Mesendoderm (in vitro differentiated cells): ENCODE results near the gene CAPN12. TPM values are rescaled to one million over a fixed set of nuclear protein-coding genes. Genes with fewer than 3 reads are reported as not detected.
"Not testable (repeated sequence)": the region's sequence is repeated elsewhere in the genome, so short reads cannot be mapped to it uniquely, and the experiment has no call there.

Experiments
- DNase-seq: peaks from one replicate; pipeline ENCODE4 v3.0.0; 2013
- H2AK5ac ChIP-seq: 2 replicates; pipeline ENCODE4 v1.6.1; 2013; ENCODE audit warnings: low read length, inconsistent platforms
- H2BK120ac ChIP-seq: 2 replicates; pipeline ENCODE4 v1.6.1; 2013; ENCODE audit warnings: low read depth, mild to moderate bottlenecking, low read length, moderate library complexity, mixed read lengths
- H2BK15ac ChIP-seq: replicated peaks from 2 replicates; pipeline ENCODE4 v1.6.1; 2013; ENCODE audit warnings: low read depth, mild to moderate bottlenecking, moderate library complexity
- H2BK5ac ChIP-seq: 2 replicates; pipeline ENCODE4 v1.6.1; 2013; ENCODE audit warnings: low read length, inconsistent platforms
- H3K18ac ChIP-seq: 2 replicates; pipeline ENCODE4 v1.6.1; 2013; ENCODE audit warnings: mild to moderate bottlenecking, low read length, mixed read lengths
- H3K23ac ChIP-seq: one replicate; pipeline ENCODE4 v1.6.1; 2013; ENCODE audit warnings: low read length
- H3K27ac ChIP-seq: 2 replicates; pipeline ENCODE4 v1.5.1; 2013; ENCODE audit warnings: low read depth, mild to moderate bottlenecking, inconsistent platforms, low read length, moderate library complexity
- H3K27me3 ChIP-seq: 2 replicates; pipeline ENCODE4 v1.6.1; 2013; ENCODE audit warnings: low read length, control low read depth, mild to moderate bottlenecking, inconsistent platforms; ENCODE audit not compliant: insufficient read depth, poor library complexity
- H3K36me3 ChIP-seq: 2 replicates; pipeline ENCODE4 v1.6.1; 2013; ENCODE audit warnings: low read length, inconsistent platforms; ENCODE audit not compliant: control insufficient read depth, insufficient read depth
- H3K4ac ChIP-seq: one replicate; pipeline ENCODE4 v1.6.1; 2013; ENCODE audit warnings: low read depth, mild to moderate bottlenecking, low read length, moderate library complexity
- H3K4me1 ChIP-seq: 2 replicates; pipeline ENCODE4 v1.6.1; 2013; ENCODE audit warnings: low read depth, low read length, inconsistent platforms; ENCODE audit not compliant: control insufficient read depth
- H3K4me2 ChIP-seq: 2 replicates; pipeline ENCODE4 v1.6.1; 2013; ENCODE audit warnings: low read length
- H3K4me3 ChIP-seq: 2 replicates; pipeline ENCODE4 v1.5.1; 2013; ENCODE audit warnings: mild to moderate bottlenecking, low read length
- H3K56ac ChIP-seq: one replicate; pipeline ENCODE4 v1.6.1; 2013; ENCODE audit warnings: low read length
- H3K79me1 ChIP-seq: 2 replicates; pipeline ENCODE4 v1.6.1; 2013; ENCODE audit warnings: low read length, inconsistent platforms
- H3K79me2 ChIP-seq: 2 replicates; pipeline ENCODE4 v1.6.1; 2013; ENCODE audit warnings: mild to moderate bottlenecking, low read length; ENCODE audit not compliant: control insufficient read depth, insufficient read depth
- H3K9ac ChIP-seq: 2 replicates; pipeline ENCODE4 v1.6.1; 2013; ENCODE audit warnings: low read length, inconsistent platforms
- H4K5ac ChIP-seq: one replicate; pipeline ENCODE4 v1.6.1; 2013; ENCODE audit warnings: low read length
- H4K8ac ChIP-seq: one replicate; pipeline ENCODE4 v1.6.1; 2013; ENCODE audit warnings: low read depth, mild to moderate bottlenecking, control low read depth, low read length, moderate library complexity
- WGBS: extraction: QIAGEN DNeasy Blood & Tissue Kit; methylation state at CpG from one replicate; pipeline ENCODE4 v1.1.7; 2013; ENCODE audit warnings: low lambda C conversion rate, missing lambda C conversion rate; ENCODE audit not compliant: insufficient coverage; ENCODE audit errors: extremely low coverage; 5-methylcytosine and 5-hydroxymethylcytosine counted together
- polyA plus RNA-seq, 2 experiments: library from polyadenylated mRNA; stranded (reverse); fragments of 200-250 nt; gene quantifications; one replicate each; pipeline ENCODE4 v1.2.3, GENCODE V29; 2013

Gene CAPN12, protein sequence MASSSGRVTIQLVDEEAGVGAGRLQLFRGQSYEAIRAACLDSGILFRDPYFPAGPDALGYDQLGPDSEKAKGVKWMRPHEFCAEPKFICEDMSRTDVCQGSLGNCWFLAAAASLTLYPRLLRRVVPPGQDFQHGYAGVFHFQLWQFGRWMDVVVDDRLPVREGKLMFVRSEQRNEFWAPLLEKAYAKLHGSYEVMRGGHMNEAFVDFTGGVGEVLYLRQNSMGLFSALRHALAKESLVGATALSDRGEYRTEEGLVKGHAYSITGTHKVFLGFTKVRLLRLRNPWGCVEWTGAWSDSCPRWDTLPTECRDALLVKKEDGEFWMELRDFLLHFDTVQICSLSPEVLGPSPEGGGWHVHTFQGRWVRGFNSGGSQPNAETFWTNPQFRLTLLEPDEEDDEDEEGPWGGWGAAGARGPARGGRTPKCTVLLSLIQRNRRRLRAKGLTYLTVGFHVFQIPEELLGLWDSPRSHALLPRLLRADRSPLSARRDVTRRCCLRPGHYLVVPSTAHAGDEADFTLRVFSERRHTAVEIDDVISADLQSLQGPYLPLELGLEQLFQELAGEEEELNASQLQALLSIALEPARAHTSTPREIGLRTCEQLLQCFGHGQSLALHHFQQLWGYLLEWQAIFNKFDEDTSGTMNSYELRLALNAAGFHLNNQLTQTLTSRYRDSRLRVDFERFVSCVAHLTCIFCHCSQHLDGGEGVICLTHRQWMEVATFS
- polyA plus RNA-seq (2013, experiment 1 of 2), result 6.6 TPM
- 6.5 TPM for polyA plus RNA-seq (2013, experiment 2 of 2)

DNA sequence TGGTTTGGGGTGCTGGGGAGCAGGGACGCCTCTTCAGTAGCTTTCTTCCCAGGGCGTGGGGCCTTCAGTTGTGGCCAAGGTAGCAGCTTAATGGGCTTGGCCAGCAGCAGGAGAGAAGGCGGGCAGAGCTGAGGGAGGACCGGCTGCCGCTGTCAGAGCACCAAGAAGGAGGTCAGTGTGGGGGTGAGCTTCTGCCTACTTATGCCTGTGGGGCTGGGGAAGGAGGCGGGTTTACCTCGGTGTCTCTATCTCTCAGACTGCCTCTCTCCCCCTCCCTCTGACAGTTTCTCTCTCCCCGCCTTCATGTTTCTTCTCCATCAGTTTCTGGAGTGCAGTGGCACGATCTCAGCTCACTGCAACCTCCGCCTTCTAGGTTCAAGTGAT, at the start of gene CAPN12:
Gene CAPN12 (minus strand): TSS at position 177 of the 384 bp plus-strand sequence. CDS start 309 bp downstream, outside the sequence.
- no peak within 1 kb of the TSS for H2BK120ac ChIP-seq
- no peaks in the 10 kb centered on the region for H3K4me1 ChIP-seq
- H2BK15ac ChIP-seq, result no peak within 1 kb of the TSS
- H2BK5ac ChIP-seq, result no peak within 1 kb of the TSS
- H4K5ac ChIP-seq, result no peak within 1 kb of the TSS
- H3K4me2 ChIP-seq, result no peak within 1 kb of the TSS
- no peak within 1 kb of the TSS for H3K4ac ChIP-seq
- no peaks in the 10 kb centered on the region for H3K79me2 ChIP-seq
- H3K23ac ChIP-seq, result no peak within 1 kb of the TSS
- H3K27ac ChIP-seq, result no peak within 1 kb of the TSS
- no peak within 1 kb of the TSS for H3K4me3 ChIP-seq
- H3K36me3 ChIP-seq, result no peaks in the 10 kb centered on the region
- H4K8ac ChIP-seq, result no peak within 1 kb of the TSS
- H3K27me3 ChIP-seq, result no peaks in the 10 kb centered on the region
- no peaks in the 10 kb centered on the region for H3K79me1 ChIP-seq
- no peak for DNase-seq
- no peak within 1 kb of the TSS for H3K18ac ChIP-seq
- no peak within 1 kb of the TSS for H3K56ac ChIP-seq
- no peak within 1 kb of the TSS for H3K9ac ChIP-seq
- WGBS, result no CpG with 5 or more reads among the region's 10 CpGs
- H2AK5ac ChIP-seq, result no peak within 1 kb of the TSS

DNA sequence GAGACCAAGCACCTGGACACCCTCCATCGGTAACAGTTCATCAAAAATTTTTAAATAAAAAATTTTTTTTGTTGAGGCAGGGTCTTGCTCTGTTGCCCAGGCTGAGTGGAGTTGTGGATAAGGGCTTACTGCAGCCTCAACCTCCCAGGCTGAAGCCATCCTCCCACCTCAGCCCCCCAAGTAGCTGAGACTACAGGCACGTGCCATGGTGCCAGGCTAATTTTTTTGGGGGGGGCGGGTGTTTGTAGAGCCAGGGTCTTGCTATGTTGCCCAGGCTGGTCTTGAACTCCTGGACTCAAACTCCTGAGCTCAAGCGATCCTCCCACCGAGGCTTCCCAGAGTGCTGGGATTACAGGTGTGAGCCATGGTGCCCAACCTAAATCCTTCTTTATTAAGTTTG, 49.4 kb upstream of the CAPN12 start:
- Histone ChIP-seq H3K79me1 (no peaks in the 10 kb centered on the region), H3K4me1 (no peaks in the 10 kb centered on the region), H2BK15ac (no peak overlapping the region), H2BK120ac (no peak overlapping the region), H3K4ac (no peak overlapping the region), H2BK5ac (no peak overlapping the region), H3K56ac (no peak overlapping the region), H3K4me3 (no peak overlapping the region), H3K9ac (no peak overlapping the region), H3K4me2 (no peak overlapping the region), H3K23ac (no peak overlapping the region), H3K36me3 (no peaks in the 10 kb centered on the region), H4K8ac (no peak overlapping the region), H3K18ac (no peak overlapping the region), H2AK5ac (no peak overlapping the region), H3K27me3 (no peaks in the 10 kb centered on the region), H3K79me2 (no peaks in the 10 kb centered on the region), H4K5ac (no peak overlapping the region), H3K27ac (no peak overlapping the region)
- WGBS, result no CpG with 5 or more reads among the region's 5 CpGs
- no peak for DNase-seq

DNA sequence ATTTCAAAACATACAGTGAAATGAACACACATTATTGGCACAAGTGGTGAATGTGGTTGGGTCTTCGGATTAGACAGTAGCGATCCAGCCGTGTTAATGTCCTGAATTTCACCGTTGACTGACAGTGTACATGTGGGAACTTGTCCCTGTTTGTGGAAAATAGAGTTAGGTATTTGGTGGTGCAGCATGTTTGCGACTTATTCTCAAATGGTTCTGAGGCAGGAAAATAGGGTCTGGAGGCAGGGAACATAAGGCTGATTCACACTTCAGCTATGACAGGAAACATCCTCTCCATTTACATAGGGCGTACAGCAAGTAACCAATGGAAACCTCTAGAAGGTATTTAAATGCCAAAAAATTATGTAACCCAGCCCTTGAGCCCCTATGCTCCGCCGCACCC, 48.9 kb upstream of the CAPN12 start:
- WGBS, result no CpG with 5 or more reads among the region's 8 CpGs
- no peak overlapping the region for H2AK5ac ChIP-seq
- no peak overlapping the region for H3K4me3 ChIP-seq
- H2BK5ac ChIP-seq, result no peak overlapping the region
- no peak for DNase-seq
- no peaks in the 10 kb centered on the region for H3K79me2 ChIP-seq
- no peak overlapping the region for H3K27ac ChIP-seq
- H3K4me2 ChIP-seq, result no peak overlapping the region
- no peak overlapping the region for H4K5ac ChIP-seq
- H3K23ac ChIP-seq, result no peak overlapping the region
- H3K79me1 ChIP-seq, result no peaks in the 10 kb centered on the region
- no peaks in the 10 kb centered on the region for H3K36me3 ChIP-seq
- H3K9ac ChIP-seq, result no peak overlapping the region
- no peak overlapping the region for H3K4ac ChIP-seq
- H3K18ac ChIP-seq, result no peak overlapping the region
- no peak overlapping the region for H2BK120ac ChIP-seq
- no peaks in the 10 kb centered on the region for H3K4me1 ChIP-seq
- no peak overlapping the region for H2BK15ac ChIP-seq
- no peak overlapping the region for H4K8ac ChIP-seq
- H3K27me3 ChIP-seq, result no peaks in the 10 kb centered on the region
- H3K56ac ChIP-seq, result no peak overlapping the region

DNA sequence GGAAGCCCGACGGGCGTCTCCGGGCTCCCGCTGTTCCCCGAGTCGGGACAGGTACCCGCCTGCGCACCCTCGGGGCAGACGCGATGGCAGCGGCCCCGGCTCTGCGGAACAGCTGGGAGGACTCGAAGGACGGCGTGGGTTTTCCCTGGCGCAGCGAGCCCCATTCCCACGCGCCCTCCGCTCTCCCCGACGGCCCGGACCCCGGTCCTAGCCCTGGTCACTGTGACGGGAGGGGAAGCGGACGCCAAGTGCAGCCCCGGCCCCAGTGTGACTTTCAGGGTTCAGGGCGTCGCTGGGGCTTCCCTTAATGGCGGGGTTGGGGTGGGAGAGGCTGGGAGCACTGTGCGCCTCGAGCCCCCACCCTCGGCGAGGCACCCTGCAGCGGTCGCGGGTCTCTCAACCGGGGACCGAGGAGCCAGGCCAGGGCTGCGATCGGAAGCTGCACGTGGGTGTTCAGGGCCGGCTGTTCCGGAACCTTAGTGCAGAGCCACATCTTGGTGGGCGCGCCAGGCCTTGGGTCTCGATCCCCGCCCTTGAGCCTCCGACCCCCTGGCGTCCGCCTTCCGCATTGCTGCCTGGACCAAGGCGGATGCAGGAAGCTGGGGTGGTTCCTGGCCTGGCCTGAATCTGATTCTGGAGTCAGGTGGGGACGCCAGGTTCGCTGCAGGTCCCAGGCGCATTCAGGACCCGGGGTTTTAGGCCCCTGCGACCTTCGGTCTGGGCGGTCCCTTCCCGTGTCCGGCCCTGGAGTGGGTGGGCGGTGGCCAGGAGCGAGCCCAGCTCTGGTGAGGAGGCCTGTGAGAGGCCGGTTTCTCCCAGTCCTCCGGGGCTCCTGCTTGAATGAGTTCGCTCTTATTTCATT, 48.2 kb upstream of the CAPN12 start:
- no peak overlapping the region for H2AK5ac ChIP-seq
- H3K56ac ChIP-seq, result no peak overlapping the region
- no peak overlapping the region for H3K23ac ChIP-seq
- H3K4me3 ChIP-seq, result no peak overlapping the region
- H3K27ac ChIP-seq, result no peak overlapping the region
- H3K4me1 ChIP-seq, result no peaks in the 10 kb centered on the region
- no peaks in the 10 kb centered on the region for H3K79me2 ChIP-seq
- H3K79me1 ChIP-seq, result no peaks in the 10 kb centered on the region
- H3K4me2 ChIP-seq, result no peak overlapping the region
- H3K36me3 ChIP-seq, result no peaks in the 10 kb centered on the region
- WGBS, result no CpG with 5 or more reads among the region's 71 CpGs
- no peak overlapping the region for H2BK120ac ChIP-seq
- no peak overlapping the region for H3K9ac ChIP-seq
- no peak overlapping the region for H2BK15ac ChIP-seq
- H4K5ac ChIP-seq, result no peak overlapping the region
- no peak overlapping the region for H3K18ac ChIP-seq
- no peak overlapping the region for H3K4ac ChIP-seq
- H4K8ac ChIP-seq, result no peak overlapping the region
- no peak overlapping the region for H2BK5ac ChIP-seq
- peak; percentile 21 for DNase-seq
- H3K27me3 ChIP-seq, result no peaks in the 10 kb centered on the region

DNA sequence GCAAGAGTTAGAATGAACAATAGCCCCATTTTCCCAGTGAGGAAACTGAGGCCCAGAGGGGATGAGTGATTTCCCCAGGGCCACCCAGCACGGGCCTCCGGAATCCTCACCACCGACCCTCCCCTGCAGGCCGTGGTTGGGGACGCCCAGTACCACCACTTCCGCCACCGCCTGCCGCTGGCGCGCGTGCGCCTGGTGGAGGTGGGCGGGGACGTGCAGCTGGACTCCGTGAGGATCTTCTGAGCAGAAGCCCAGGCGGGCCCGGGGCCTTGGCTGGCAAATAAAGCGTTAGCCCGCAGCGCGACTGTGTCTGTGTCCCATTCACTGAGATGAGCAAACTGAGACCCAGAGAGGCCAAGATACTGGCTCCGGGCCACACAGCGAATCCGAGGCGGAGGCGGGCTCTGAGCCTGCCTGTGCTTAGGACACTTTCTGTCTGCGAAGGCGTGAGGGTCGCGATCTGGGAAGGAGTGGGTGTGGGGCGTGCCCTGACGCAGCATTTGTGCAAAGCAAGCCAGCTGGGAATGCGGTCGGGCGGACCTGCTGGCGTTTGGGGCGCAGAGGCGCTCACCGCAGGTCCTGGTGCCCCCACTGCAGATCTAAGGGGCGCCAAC, 47.3 kb upstream of the CAPN12 start:
- H3K4me2 ChIP-seq, H2BK5ac ChIP-seq, H3K56ac ChIP-seq, H4K5ac ChIP-seq, H3K36me3 ChIP-seq, H2BK120ac ChIP-seq, H3K79me1 ChIP-seq, H2AK5ac ChIP-seq, H3K4ac ChIP-seq, H3K4me1 ChIP-seq, H3K79me2 ChIP-seq, H3K18ac ChIP-seq, H3K27me3 ChIP-seq, DNase-seq, H3K9ac ChIP-seq, H3K23ac ChIP-seq, H4K8ac ChIP-seq, H2BK15ac ChIP-seq, H3K4me3 ChIP-seq, H3K27ac ChIP-seq: not testable (repeated sequence)
- WGBS, result no CpG with 5 or more reads among the region's 40 CpGs
